Neural progenitor cell (in vitro differentiated cells): ENCODE results near the gene BRWD1. TPM values are rescaled to one million over a fixed set of nuclear protein-coding genes. Genes with fewer than 3 reads are reported as not detected.
A peak's percentile ranks its signal among the peaks of the same experiment; 100 is the strongest.

Experiments used
- DNase-seq: peaks from one replicate; pipeline ENCODE4 v3.0.0-alpha.2; 2016; ENCODE audit warnings: low spot score
- H2AFZ ChIP-seq: fragments of 200-600 bp; sonication (generic); replicated peaks from 2 replicates; pipeline ENCODE4 v1.6.1; 2016; ENCODE audit warnings: antibody characterized with exemption
- H3F3A ChIP-seq: fragments of 200-600 bp; sonication (generic); 2 replicates; pipeline ENCODE4 v1.6.1; 2016; ENCODE audit warnings: antibody characterized with exemption, low read depth
- H3K27ac ChIP-seq: fragments of 200-600 bp; sonication (generic); 2 replicates; pipeline ENCODE4 v1.5.1; 2016; ENCODE audit warnings: mild to moderate bottlenecking
- H3K27me3 ChIP-seq: fragments of 200-600 bp; sonication (generic); 2 replicates; pipeline ENCODE4 v1.6.1; 2016; ENCODE audit warnings: mild to moderate bottlenecking, moderate library complexity
- H3K36me3 ChIP-seq: fragments of 200-600 bp; sonication (generic); 2 replicates; pipeline ENCODE4 v1.5.1; 2016
- H3K4me1 ChIP-seq: fragments of 200-600 bp; sonication (generic); 2 replicates; pipeline ENCODE4 v1.6.1; 2016; ENCODE audit warnings: mixed run types
- H3K4me2 ChIP-seq: fragments of 200-600 bp; sonication (generic); 2 replicates; pipeline ENCODE4 v1.6.1; 2016
- H3K4me3 ChIP-seq: fragments of 200-600 bp; sonication (generic); 2 replicates; pipeline ENCODE4 v1.5.1; 2016
- H3K79me2 ChIP-seq: fragments of 200-600 bp; sonication (generic); 2 replicates; pipeline ENCODE4 v1.6.1; 2016; ENCODE audit warnings: low read depth
- H3K9ac ChIP-seq: fragments of 200-600 bp; sonication (generic); 2 replicates; pipeline ENCODE4 v1.6.1; 2016
- H3K9me3 ChIP-seq: fragments of 200-600 bp; sonication (generic); 2 replicates; pipeline ENCODE4 v1.5.1; 2016; ENCODE audit warnings: low read depth
- H4K20me1 ChIP-seq: fragments of 200-600 bp; sonication (generic); 2 replicates; pipeline ENCODE4 v1.6.1; 2016; ENCODE audit warnings: low read depth
- H3K27ac Mint-ChIP-seq: 3 replicates; pipeline ENCODE4 v1.8.0; 2021; ENCODE audit warnings: mixed read lengths
- H3K27me3 Mint-ChIP-seq: 2 replicates; pipeline ENCODE4 v1.8.0; 2022; ENCODE audit warnings: low read depth, mild to moderate bottlenecking, inconsistent platforms, moderate library complexity, mixed read lengths; ENCODE audit not compliant: insufficient read depth
- H3K36me3 Mint-ChIP-seq: 3 replicates; pipeline ENCODE4 v1.8.0; 2021; ENCODE audit warnings: mixed read lengths
- H3K4me1 Mint-ChIP-seq: 3 replicates; pipeline ENCODE4 v1.8.0; 2021; ENCODE audit warnings: mixed read lengths
- H3K4me3 Mint-ChIP-seq: 3 replicates; pipeline ENCODE4 v1.8.0; 2021; ENCODE audit warnings: mild to moderate bottlenecking, moderate library complexity, mixed read lengths
- H3K9me3 Mint-ChIP-seq: 3 replicates; pipeline ENCODE4 v1.8.0; 2020; ENCODE audit warnings: mixed read lengths
- CTCF ChIP-seq: fragments of 200-600 bp; sonication (generic); IDR thresholded peaks from 2 replicates; pipeline ENCODE4 v1.5.1; 2017; ENCODE audit warnings: antibody characterized with exemption, mild to moderate bottlenecking
- EZH2 ChIP-seq: fragments of 200-600 bp; sonication (generic); IDR thresholded peaks from 2 replicates; pipeline ENCODE4 v1.6.1; 2017; ENCODE audit warnings: antibody characterized with exemption, mild to moderate bottlenecking, moderate library complexity
- EZH2phosphoT487 ChIP-seq: fragments of 200-600 bp; sonication (generic); IDR thresholded peaks from 2 replicates; pipeline ENCODE4 v1.6.1; 2017; ENCODE audit warnings: antibody characterized with exemption
- total RNA-seq: library from RNA; depleted of rRNA; stranded (reverse); fragments of >200 nt; gene quantifications from 2 replicates; pipeline ENCODE4 v1.2.3, GENCODE V29; 2015; ENCODE audit warnings: low replicate concordance

Gene BRWD1
- total RNA-seq, 1 donor from 2014 or later, result 130 TPM

- H3K4me1 ChIP-seq, result no peaks in the 10 kb centered on the region
- H3K9me3 Mint-ChIP-seq, result no peaks in the 10 kb centered on the region
- no peak overlapping the region for H3K4me3 Mint-ChIP-seq
- peaks cover 10% of the 10 kb centered on the region for H3K4me1 Mint-ChIP-seq
- no peak overlapping the region for H3K4me2 ChIP-seq
- peaks cover 6% of the 10 kb centered on the region for H3K27me3 Mint-ChIP-seq
- no peaks in the 10 kb centered on the region for H3K9me3 ChIP-seq
- H3K36me3 Mint-ChIP-seq, result peaks cover 2% of the 10 kb centered on the region
- H3F3A ChIP-seq, result no peaks in the 10 kb centered on the region
- no peaks in the 10 kb centered on the region for H4K20me1 ChIP-seq
- TF ChIP-seq CTCF (no peak), EZH2phosphoT487 (no peak), EZH2 (no peak)
- no peaks in the 10 kb centered on the region for H3K79me2 ChIP-seq
- no peak overlapping the region for H3K4me3 ChIP-seq
- no peak overlapping the region for H3K27ac Mint-ChIP-seq
- no peak overlapping the region for H3K27ac ChIP-seq
- no peak overlapping the region for H2AFZ ChIP-seq
- no peaks in the 10 kb centered on the region for H3K27me3 ChIP-seq
- no peak for DNase-seq
- H3K36me3 ChIP-seq, result no peaks in the 10 kb centered on the region
- H3K9ac ChIP-seq, result no peak overlapping the region
Measured at GRCh38 chr21:39327727-39328126, 14.3 kb upstream of the BRWD1 start.

GRCh38 chr21:39326607-39327307, 13.3 kb upstream of the BRWD1 start:
- Histone ChIP-seq H3K27ac (no peak overlapping the region), H4K20me1 (no peaks in the 10 kb centered on the region), H3K36me3 (no peaks in the 10 kb centered on the region), H3K4me1 (no peaks in the 10 kb centered on the region), H3F3A (no peaks in the 10 kb centered on the region), H3K9ac (no peak overlapping the region), H2AFZ (no peak overlapping the region), H3K9me3 (no peaks in the 10 kb centered on the region), H3K4me2 (no peak overlapping the region), H3K4me3 (no peak overlapping the region), H3K27me3 (no peaks in the 10 kb centered on the region), H3K79me2 (no peaks in the 10 kb centered on the region)
- H3K27ac Mint-ChIP-seq, result peak overlapping the region; percentile 68
- H3K4me1 Mint-ChIP-seq, result peaks cover 5% of the 10 kb centered on the region
- DNase-seq, result no peak
- H3K9me3 Mint-ChIP-seq, result no peaks in the 10 kb centered on the region
- peaks cover 4% of the 10 kb centered on the region for H3K27me3 Mint-ChIP-seq
- H3K36me3 Mint-ChIP-seq, result peaks cover 3% of the 10 kb centered on the region
- TF ChIP-seq EZH2phosphoT487 (no peak), EZH2 (no peak), CTCF (no peak)
- H3K4me3 Mint-ChIP-seq, result no peak overlapping the region

- no peak overlapping the region for H3K4me2 ChIP-seq
- H4K20me1 ChIP-seq, result no peaks in the 10 kb centered on the region
- no peaks in the 10 kb centered on the region for H3K9me3 ChIP-seq
- Mint-ChIP-seq H3K27me3 (peaks cover 7% of the 10 kb centered on the region), H3K36me3 (peaks cover 3% of the 10 kb centered on the region), H3K4me1 (peaks cover 5% of the 10 kb centered on the region), H3K4me3 (no peak overlapping the region), H3K9me3 (no peaks in the 10 kb centered on the region), H3K27ac (no peak overlapping the region)
- no peaks in the 10 kb centered on the region for H3K4me1 ChIP-seq
- H3K4me3 ChIP-seq, result no peak overlapping the region
- TF ChIP-seq CTCF, result no peak
- TF ChIP-seq EZH2phosphoT487, result no peak
- no peak for TF ChIP-seq EZH2
- DNase-seq, result no peak
- H3K79me2 ChIP-seq, result no peaks in the 10 kb centered on the region
- no peaks in the 10 kb centered on the region for H3F3A ChIP-seq
- H3K9ac ChIP-seq, result no peak overlapping the region
- no peaks in the 10 kb centered on the region for H3K36me3 ChIP-seq
- no peak overlapping the region for H2AFZ ChIP-seq
- no peaks in the 10 kb centered on the region for H3K27me3 ChIP-seq
- H3K27ac ChIP-seq, result no peak overlapping the region
Measured at GRCh38 chr21:39325458-39325857, 12.0 kb upstream of the BRWD1 start.
